GM10248 (cell line): ENCODE data around the gene NT5DC1.

ENCODE experiments used
- CTCF ChIA-PET: fragments of 300-600 bp; sonication (Branson Sonifier 250); formaldehyde crosslinking; extraction: SDS; loops from one replicate; lab custom pipeline; 2021; ENCODE audit warnings: antibody characterized with exemption; lab: Yijun Ruan, JAX
- POLR2A ChIA-PET: fragments of 350-650 bp; sonication (Branson Sonifier 250); formaldehyde crosslinking; extraction: SDS; loops from one replicate; lab custom pipeline; 2020; ENCODE audit warnings: antibody characterized with exemption; lab: Yijun Ruan, JAX
- DNase-seq: peaks from one replicate; pipeline ENCODE4 v3.0.0; 2012; ENCODE audit errors: extremely low spot score
- TF ChIP-seq, protein P1 (sequence below): IDR thresholded peaks from 2 replicates; pipeline ENCODE4 v1.5.1; 2012; ENCODE audit warnings: mild to moderate bottlenecking, low read depth; ENCODE audit errors: extremely low read depth, missing control alignments, control extremely low read depth

Gene NT5DC1

DNA sequence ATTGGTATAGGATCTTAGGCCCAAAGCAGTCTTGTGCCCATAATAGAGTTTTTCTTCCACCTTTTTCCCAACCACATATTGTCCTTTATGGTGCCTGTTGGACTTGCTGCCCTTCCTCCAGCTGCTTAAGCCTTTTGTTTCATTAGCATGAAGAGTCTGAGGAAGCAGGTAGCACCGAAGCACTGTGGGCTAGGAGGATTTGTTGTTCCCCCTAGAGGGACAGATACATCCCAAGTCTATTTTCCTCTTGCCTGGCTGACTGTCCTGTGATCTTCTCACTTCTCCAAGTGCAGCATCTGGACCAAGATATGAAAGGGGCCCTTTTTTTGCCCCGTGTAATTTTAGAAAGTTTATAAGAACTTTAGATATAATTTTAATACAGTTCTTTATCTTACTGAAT lies 75.9 kb downstream of the NT5DC1 start:
- no peak for DNase-seq
- TF ChIP-seq, protein P1, sequence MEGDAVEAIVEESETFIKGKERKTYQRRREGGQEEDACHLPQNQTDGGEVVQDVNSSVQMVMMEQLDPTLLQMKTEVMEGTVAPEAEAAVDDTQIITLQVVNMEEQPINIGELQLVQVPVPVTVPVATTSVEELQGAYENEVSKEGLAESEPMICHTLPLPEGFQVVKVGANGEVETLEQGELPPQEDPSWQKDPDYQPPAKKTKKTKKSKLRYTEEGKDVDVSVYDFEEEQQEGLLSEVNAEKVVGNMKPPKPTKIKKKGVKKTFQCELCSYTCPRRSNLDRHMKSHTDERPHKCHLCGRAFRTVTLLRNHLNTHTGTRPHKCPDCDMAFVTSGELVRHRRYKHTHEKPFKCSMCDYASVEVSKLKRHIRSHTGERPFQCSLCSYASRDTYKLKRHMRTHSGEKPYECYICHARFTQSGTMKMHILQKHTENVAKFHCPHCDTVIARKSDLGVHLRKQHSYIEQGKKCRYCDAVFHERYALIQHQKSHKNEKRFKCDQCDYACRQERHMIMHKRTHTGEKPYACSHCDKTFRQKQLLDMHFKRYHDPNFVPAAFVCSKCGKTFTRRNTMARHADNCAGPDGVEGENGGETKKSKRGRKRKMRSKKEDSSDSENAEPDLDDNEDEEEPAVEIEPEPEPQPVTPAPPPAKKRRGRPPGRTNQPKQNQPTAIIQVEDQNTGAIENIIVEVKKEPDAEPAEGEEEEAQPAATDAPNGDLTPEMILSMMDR: no peak
- CTCF ChIA-PET: no interaction called here
- POLR2A ChIA-PET: no interaction called here

DNA sequence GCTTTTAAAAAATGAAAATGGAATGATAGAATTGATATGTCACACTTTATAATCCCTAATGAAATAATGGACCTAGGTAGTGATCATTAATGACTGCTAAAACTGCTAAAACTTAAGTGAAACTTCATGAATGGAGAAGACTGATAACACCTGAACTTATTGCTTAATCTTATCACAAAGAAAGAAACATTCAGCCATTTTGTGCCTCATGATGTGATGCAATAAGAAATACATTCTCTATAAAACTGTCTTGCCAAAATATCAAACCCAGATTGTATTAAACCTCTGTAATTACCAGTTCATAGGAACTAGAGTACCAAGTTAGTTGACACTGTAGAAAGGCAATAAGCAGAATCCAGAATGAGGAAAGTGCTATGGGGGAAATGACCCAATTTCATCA lies 79.7 kb downstream of the NT5DC1 start:
- DNase-seq: no peak
- CTCF ChIA-PET: no interaction called here
- TF ChIP-seq, protein P1: no peak
- POLR2A ChIA-PET: no interaction called here

DNA sequence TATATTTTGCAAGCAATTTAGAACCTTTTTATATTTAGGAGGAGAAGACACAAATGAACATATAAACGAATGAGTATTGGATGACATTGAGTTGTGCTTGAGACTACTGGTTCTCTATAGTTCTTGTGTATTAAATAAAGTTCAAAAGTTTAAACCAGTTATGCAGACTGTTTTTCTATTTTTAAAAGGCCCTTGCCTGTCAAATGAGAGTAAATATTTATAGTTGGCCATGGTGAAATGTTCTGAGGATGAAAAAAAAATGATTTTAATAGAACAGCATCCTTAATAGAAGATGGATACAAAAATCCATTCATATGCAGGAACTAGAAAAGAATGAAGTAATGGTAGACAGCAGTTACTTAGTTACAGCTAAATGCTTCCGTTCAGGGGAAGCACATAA lies 88.8 kb downstream of the NT5DC1 start:
- CTCF ChIA-PET: interaction anchor here (0.8 to 1.8 kb wide), 2 partner anchors 9 to 21 kb away, joined by 3 to 4 read pairs; no protein-coding TSS in a partner anchor
- POLR2A ChIA-PET: no interaction called here
- TF ChIP-seq, protein P1: no peak
- DNase-seq: no peak

DNA sequence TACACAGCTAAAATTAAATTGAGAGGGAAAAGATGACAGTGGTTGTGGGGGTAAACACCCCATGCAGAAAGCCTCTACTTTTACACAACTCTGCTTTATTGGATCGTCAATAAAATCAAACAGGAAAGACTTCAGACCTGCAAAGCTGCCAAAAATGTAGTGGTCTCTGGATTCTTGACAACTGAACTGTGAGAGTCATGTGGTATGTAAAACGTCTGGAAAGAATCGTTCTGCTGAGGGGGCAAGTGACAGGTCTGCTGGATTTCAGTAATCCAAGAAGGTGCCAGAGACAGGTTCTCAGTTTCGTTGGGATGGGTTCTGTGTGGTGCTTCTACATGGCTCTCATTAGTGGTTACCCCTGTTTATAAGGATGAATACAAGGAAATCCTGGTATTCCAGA lies 89.9 kb downstream of the NT5DC1 start:
- CTCF ChIA-PET: interaction anchor here (1.8 kb wide), 1 partner anchor 8 kb away, joined by 4 read pairs; no protein-coding TSS in a partner anchor
- DNase-seq: no peak
- TF ChIP-seq, protein P1: no peak
- POLR2A ChIA-PET: no interaction called here

DNA sequence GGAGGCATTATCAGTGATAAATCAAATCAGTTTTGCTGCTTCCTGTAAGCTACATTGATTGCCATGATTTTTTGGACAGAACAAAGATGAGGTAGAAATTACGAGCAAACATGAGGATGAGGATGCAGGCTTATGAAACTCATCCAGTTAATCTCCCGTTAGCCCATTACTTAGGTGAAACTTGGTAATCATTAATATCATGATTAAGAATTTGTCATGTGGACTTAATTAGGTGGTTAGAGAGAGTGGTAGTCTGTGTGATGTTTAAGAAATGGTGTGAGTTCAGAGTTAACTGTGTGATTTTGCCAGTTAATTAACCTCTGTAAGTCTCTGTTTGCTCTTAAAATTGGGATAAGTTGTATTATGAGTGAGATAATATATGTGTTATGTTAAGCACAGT lies 91.2 kb downstream of the NT5DC1 start:
- ChIA-PET CTCF (no interaction called here), POLR2A (no interaction called here)
- TF ChIP-seq, protein P1: no peak
- DNase-seq: no peak

DNA sequence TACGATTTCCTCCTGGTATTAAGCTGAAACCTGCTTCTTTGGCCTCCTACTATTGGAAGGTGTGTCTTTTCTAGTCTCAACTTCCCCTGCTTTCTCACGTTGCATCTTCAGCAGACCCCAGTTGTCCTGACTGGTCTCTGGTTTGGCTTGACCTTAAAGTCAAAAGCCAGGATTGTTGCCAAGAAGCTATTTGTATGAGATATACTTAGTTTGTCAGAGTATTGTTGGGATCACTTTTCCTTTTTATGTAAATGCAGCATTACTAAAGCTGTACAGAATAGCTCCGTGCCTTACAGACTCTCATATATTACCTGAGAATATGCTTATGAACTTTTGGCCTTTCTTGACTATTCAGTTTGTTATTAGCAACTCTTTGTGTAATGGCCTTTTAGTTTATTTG lies 92.1 kb downstream of the NT5DC1 start:
- CTCF ChIA-PET: interaction anchor here (1.0 to 1.1 kb wide), 2 partner anchors 11 to 25 kb away, joined by 3 read pairs; no protein-coding TSS in a partner anchor
- no peak for DNase-seq
- TF ChIP-seq, protein P1: no peak

More for the DNA sequence above, 92.1 kb downstream of the NT5DC1 start:
- POLR2A ChIA-PET: no interaction called here
